ENCODE data around the gene NAALADL2.

NAALADL2 gene

DNA sequence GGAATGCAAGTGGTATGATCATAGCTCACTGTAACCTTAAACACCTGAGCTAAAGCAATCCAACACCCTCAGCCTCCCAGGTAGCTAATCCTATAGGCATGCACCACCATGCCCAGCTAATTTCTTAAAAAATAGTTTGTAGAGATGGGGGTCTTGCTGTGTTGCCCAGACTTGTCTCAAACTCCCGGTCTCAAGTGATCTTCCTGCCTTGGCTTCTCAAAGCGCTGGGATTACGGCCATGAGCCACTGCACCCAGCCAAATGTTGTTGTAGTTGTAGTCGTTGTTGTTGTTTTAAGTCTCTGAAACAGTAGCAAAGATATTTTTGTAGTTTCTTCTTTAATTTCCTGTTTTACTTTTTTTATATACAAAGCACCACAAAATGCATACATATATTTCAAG lies 616.6 kb downstream of the NAALADL2 start:
- Histone ChIP-seq H3K9ac (ENCODE audit: low read length) (no peak overlapping the region), H3K4me3 (ENCODE audit: low read depth, low read length, poor library complexity, severe bottlenecking) (no peak overlapping the region), H3F3A (ENCODE audit: insufficient read depth, low read length) (no peaks in the 10 kb centered on the region; the same call in 1 of the 2 replicates), H3K4me1 (ENCODE audit: insufficient read depth, low read length, severe bottlenecking) (peaks cover 21% of the 10 kb centered on the region), H3K9me2 (ENCODE audit: low read depth, low read length) (0 out of 2 replicates have a peak, but pooled peaks cover 2% of the 10 kb centered on the region), H2AFZ (ENCODE audit: low read length) (no peak overlapping the region), H3K36me3 (ENCODE audit: insufficient read depth, low read length) (no peaks in the 10 kb centered on the region), H4K20me1 (ENCODE audit: insufficient read depth, low read length) (no peaks in the 10 kb centered on the region), H3K9me3 (ENCODE audit: low read length) (no peaks in the 10 kb centered on the region), H3K27me3 (ENCODE audit: insufficient read depth, low read length) (no peaks in the 10 kb centered on the region), H3K27ac (ENCODE audit: low read depth, low read length, poor library complexity, severe bottlenecking) (peak overlapping the region; percentile 1), H3K4me2 (ENCODE audit: low read length) (no peak overlapping the region), H3K79me2 (ENCODE audit: insufficient read depth, low read length) (no peaks in the 10 kb centered on the region)
- TF ChIP-seq EZH2 (IDR thresholded peaks at IDR 0.05; ENCODE audit: borderline replicate concordance, low read length) (no peak), CTCF (IDR thresholded peaks at IDR 0.05; ENCODE audit: low read length) (no peak)

DNA sequence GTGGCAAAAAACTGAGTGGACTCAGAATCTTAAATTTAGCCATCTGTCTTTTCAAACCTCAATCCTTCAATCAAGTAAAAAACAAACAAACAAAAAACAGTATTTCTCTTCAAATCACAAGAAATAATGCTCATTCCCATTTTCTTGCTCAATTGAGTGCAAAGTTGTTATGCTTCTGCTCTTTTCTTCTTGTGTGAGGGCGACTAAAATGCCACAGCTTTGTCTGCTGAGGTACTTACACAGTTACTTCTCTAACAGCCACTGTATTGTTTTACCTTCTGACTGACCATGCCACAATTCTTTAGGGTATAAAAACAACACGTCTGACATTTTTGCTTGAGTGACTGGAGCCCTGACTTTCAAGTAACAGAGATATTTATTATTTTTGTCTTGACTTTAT lies 617.4 kb downstream of the NAALADL2 start:
- H3K79me2 ChIP-seq (ENCODE audit: insufficient read depth, low read length), result no peaks in the 10 kb centered on the region
- H3K4me3 ChIP-seq (ENCODE audit: low read depth, low read length, poor library complexity, severe bottlenecking), result no peak overlapping the region
- TF ChIP-seq CTCF (IDR thresholded peaks at IDR 0.05; ENCODE audit: low read length) (no peak), EZH2 (IDR thresholded peaks at IDR 0.05; ENCODE audit: borderline replicate concordance, low read length) (no peak)
- H2AFZ ChIP-seq (ENCODE audit: low read length), result no peak overlapping the region
- H3K27ac ChIP-seq (ENCODE audit: low read depth, low read length, poor library complexity, severe bottlenecking), result peak overlapping the region; percentile 60
- no peaks in the 10 kb centered on the region for H3K36me3 ChIP-seq (ENCODE audit: insufficient read depth, low read length)
- no peak overlapping the region for H3K4me2 ChIP-seq (ENCODE audit: low read length)
- no peaks in the 10 kb centered on the region for H4K20me1 ChIP-seq (ENCODE audit: insufficient read depth, low read length)
- no peak overlapping the region for H3K9ac ChIP-seq (ENCODE audit: low read length)
- 0 out of 2 replicates have a peak, but pooled peaks cover 2% of the 10 kb centered on the region for H3K9me2 ChIP-seq (ENCODE audit: low read depth, low read length)
- peaks cover 21% of the 10 kb centered on the region for H3K4me1 ChIP-seq (ENCODE audit: insufficient read depth, low read length, severe bottlenecking)
- no peaks in the 10 kb centered on the region for H3K27me3 ChIP-seq (ENCODE audit: insufficient read depth, low read length)
- H3F3A ChIP-seq (ENCODE audit: insufficient read depth, low read length), result no peaks in the 10 kb centered on the region; the same call in 1 of the 2 replicates
- no peaks in the 10 kb centered on the region for H3K9me3 ChIP-seq (ENCODE audit: low read length)

- no peaks in the 10 kb centered on the region for H3K36me3 ChIP-seq (ENCODE audit: insufficient read depth, low read length)
- TF ChIP-seq CTCF (IDR thresholded peaks at IDR 0.05; ENCODE audit: low read length) (no peak), EZH2 (IDR thresholded peaks at IDR 0.05; ENCODE audit: borderline replicate concordance, low read length) (no peak)
- H2AFZ ChIP-seq (ENCODE audit: low read length), result no peak overlapping the region
- peaks cover 21% of the 10 kb centered on the region for H3K4me1 ChIP-seq (ENCODE audit: insufficient read depth, low read length, severe bottlenecking)
- H3K79me2 ChIP-seq (ENCODE audit: insufficient read depth, low read length), result no peaks in the 10 kb centered on the region
- no peak overlapping the region for H3K4me3 ChIP-seq (ENCODE audit: low read depth, low read length, poor library complexity, severe bottlenecking)
- no peaks in the 10 kb centered on the region for H4K20me1 ChIP-seq (ENCODE audit: insufficient read depth, low read length)
- H3K27me3 ChIP-seq (ENCODE audit: insufficient read depth, low read length), result no peaks in the 10 kb centered on the region
- H3K27ac ChIP-seq (ENCODE audit: low read depth, low read length, poor library complexity, severe bottlenecking), result peak overlapping the region; percentile 60
- 0 out of 2 replicates have a peak overlapping the region, but pooled peaks have one; percentile 8 for H3K4me2 ChIP-seq (ENCODE audit: low read length)
- 0 out of 2 replicates have a peak, but pooled peaks cover 2% of the 10 kb centered on the region for H3K9me2 ChIP-seq (ENCODE audit: low read depth, low read length)
- H3F3A ChIP-seq (ENCODE audit: insufficient read depth, low read length), result no peaks in the 10 kb centered on the region; the same call in 1 of the 2 replicates
- no peaks in the 10 kb centered on the region for H3K9me3 ChIP-seq (ENCODE audit: low read length)
- 0 out of 2 replicates have a peak overlapping the region, but pooled peaks have one; percentile 10 for H3K9ac ChIP-seq (ENCODE audit: low read length)
These were observed 618.6 kb downstream of the NAALADL2 start for GRCh38 chr3:175477651-175478224.

Measured in OCI-LY1 (cell line).